Osteocyte (in vitro differentiated cells): ENCODE data around the gene HAGHL. TPM values are rescaled to one million over a fixed set of nuclear protein-coding genes. Genes with fewer than 3 reads are reported as not detected.
"Not testable (repeated sequence)": the region's sequence is repeated elsewhere in the genome, so short reads cannot be mapped to it uniquely, and the experiment has no call there.

Source experiments
- DNase-seq: peaks from one replicate; pipeline ENCODE4 v3.0.0; 2021; ENCODE audit warnings: mixed read lengths; ENCODE audit not compliant: unreplicated experiment; ENCODE audit errors: extremely low spot score
- H3K27ac Mint-ChIP-seq: one replicate; pipeline ENCODE4 v1.8.0; 2021; ENCODE audit warnings: mild to moderate bottlenecking, mixed read lengths; ENCODE audit not compliant: unreplicated experiment
- H3K27me3 Mint-ChIP-seq: one replicate; pipeline ENCODE4 v1.8.0; 2021; ENCODE audit warnings: mixed read lengths; ENCODE audit not compliant: unreplicated experiment
- H3K36me3 Mint-ChIP-seq: one replicate; pipeline ENCODE4 v1.8.0; 2021; ENCODE audit warnings: mixed read lengths; ENCODE audit not compliant: unreplicated experiment
- H3K4me1 Mint-ChIP-seq: one replicate; pipeline ENCODE4 v1.8.0; 2021; ENCODE audit warnings: mixed read lengths; ENCODE audit not compliant: unreplicated experiment
- H3K4me3 Mint-ChIP-seq: one replicate; pipeline ENCODE4 v1.8.0; 2021; ENCODE audit warnings: mild to moderate bottlenecking, moderate library complexity, mixed read lengths; ENCODE audit not compliant: unreplicated experiment
- H3K9me3 Mint-ChIP-seq: one replicate; pipeline ENCODE4 v1.8.0; 2021; ENCODE audit warnings: mixed read lengths; ENCODE audit not compliant: unreplicated experiment
- total RNA-seq: library from RNA; stranded (reverse); gene quantifications from 2 replicates; pipeline ENCODE4 v1.2.1, GENCODE V29; 2021
- TF ChIP-seq, protein P1 (sequence below): fragments of 200-600 bp; sonication (generic); IDR thresholded peaks from 2 replicates; pipeline ENCODE4 v1.5.0; 2021; ENCODE audit warnings: antibody characterized with exemption, mild to moderate bottlenecking, moderate library complexity

HAGHL gene
- total RNA-seq, 1 donor from 2014 or later, result 17.3 TPM

DNA sequence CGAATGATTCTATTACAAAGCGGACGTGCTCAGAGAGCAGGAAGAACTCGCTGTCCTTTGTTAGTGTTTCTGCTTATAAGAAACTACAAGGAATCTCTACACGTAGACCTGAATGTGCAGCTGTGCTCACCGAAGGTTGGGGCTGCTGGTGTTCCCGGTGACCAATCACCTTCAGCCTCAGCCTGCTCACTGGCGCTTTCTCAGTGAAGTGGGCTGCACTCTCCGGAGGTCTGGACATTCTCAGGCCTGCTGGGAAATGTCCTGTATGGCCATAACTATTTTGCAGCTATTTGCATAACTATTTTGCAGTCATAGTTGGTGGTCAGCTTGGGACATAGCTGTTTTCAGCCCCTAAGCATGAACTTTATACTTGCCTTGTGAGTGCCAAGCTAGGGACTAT is 23.6 kb downstream of the HAGHL start:
- Mint-ChIP-seq H3K9me3 (no peaks in the 10 kb centered on the region), H3K27ac (no peak overlapping the region), H3K4me1 (peaks cover 2% of the 10 kb centered on the region), H3K36me3 (no peaks in the 10 kb centered on the region), H3K4me3 (no peak overlapping the region), H3K27me3 (peaks cover 8% of the 10 kb centered on the region)
- TF ChIP-seq, protein P1, sequence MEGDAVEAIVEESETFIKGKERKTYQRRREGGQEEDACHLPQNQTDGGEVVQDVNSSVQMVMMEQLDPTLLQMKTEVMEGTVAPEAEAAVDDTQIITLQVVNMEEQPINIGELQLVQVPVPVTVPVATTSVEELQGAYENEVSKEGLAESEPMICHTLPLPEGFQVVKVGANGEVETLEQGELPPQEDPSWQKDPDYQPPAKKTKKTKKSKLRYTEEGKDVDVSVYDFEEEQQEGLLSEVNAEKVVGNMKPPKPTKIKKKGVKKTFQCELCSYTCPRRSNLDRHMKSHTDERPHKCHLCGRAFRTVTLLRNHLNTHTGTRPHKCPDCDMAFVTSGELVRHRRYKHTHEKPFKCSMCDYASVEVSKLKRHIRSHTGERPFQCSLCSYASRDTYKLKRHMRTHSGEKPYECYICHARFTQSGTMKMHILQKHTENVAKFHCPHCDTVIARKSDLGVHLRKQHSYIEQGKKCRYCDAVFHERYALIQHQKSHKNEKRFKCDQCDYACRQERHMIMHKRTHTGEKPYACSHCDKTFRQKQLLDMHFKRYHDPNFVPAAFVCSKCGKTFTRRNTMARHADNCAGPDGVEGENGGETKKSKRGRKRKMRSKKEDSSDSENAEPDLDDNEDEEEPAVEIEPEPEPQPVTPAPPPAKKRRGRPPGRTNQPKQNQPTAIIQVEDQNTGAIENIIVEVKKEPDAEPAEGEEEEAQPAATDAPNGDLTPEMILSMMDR, result no peak
- no peak for DNase-seq

DNA sequence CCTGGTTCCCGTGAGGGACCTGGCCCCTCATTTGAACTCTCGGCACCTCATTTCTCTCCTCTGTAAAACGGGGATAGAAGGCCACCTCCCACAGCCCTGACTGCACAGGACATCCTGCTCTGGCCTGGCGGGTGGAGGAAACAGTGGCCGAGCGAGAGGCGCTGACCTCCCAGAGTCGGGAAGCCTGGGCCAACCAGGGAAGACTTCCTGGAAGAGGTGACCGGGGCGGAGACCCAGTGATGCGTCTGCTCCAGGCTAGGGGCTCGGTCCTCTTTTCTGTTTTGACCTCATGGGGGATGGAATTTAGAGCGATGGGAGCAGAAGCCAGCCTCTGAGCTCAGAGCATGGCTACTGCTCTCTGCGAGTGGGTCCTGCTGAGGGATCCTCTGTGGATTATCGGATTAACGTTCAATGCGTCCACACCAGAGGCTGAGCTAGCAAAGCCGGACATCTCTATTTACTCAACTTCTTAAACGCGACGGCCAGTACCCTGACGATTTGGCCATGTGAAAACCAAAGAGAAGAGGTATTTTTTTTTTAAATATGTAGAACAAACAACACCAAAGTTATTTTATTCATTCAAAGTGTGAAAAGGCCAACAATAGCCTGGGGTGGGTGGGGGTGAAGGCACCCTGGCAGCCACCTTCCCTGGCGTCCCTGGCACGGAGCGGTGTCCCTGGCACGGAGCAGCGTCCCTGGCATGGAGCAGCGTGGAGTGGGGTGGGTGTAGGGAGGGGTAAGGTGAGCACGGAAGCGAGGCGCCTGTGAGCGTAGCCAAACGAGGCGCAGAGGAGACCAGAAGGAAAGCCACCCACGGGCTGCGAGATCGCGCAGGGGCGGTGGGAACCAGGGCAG is 24.5 kb downstream of the HAGHL start:
- DNase-seq, result no peak
- Mint-ChIP-seq H3K27me3 (peaks cover 8% of the 10 kb centered on the region), H3K27ac (no peak overlapping the region), H3K36me3 (no peaks in the 10 kb centered on the region), H3K4me3 (no peak overlapping the region), H3K9me3 (peaks cover 1% of the 10 kb centered on the region), H3K4me1 (peaks cover 2% of the 10 kb centered on the region)
- TF ChIP-seq, protein P1, result no peak

DNA sequence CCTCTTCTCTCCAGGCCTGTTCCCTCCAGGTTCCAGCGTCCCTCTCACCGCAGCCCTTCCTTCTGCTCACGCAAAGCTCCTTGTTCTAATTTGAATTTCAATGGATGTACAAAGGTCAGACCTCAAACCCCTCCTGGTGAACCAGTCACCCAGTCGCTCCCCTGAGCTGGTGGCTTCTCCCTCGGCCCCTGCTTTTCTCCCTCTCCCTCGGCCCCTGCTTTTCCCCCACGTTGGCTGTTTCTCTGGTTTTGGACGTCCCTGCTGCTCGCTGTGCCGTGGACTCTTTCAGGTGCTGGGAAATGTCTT is 25.1 kb downstream of the HAGHL start:
- Mint-ChIP-seq H3K4me1 (peaks cover 2% of the 10 kb centered on the region), H3K27ac (no peak overlapping the region), H3K4me3 (no peak overlapping the region), H3K36me3 (no peaks in the 10 kb centered on the region), H3K9me3 (peaks cover 4% of the 10 kb centered on the region), H3K27me3 (peaks cover 8% of the 10 kb centered on the region)
- DNase-seq, result no peak
- TF ChIP-seq, protein P1, result no peak

DNA sequence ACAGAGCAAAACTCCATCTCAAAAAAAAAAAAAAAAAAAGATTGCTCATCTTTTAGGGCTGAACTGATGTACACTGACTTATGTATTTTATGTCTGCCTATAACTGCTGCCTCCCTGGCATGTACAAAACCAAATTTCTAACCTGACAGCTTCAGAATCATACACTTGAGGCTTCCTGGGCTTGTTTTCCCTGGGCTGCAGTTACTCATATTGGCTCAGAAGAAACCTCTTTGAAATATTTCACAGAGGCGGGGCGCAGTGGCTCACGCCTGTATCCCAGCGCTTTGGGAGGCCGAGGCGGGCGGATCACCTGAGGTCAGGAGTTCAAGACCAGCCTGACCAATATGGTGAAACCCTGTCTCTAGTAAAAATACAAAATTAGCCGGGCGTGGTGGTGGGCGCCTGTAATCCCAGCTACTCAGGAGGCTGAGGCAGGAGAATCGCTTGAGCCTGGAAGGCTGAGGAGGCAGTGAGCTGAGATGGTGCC is 27.3 kb downstream of the HAGHL start:
- H3K36me3 Mint-ChIP-seq, H3K27me3 Mint-ChIP-seq, DNase-seq, H3K4me3 Mint-ChIP-seq, H3K4me1 Mint-ChIP-seq, H3K27ac Mint-ChIP-seq, H3K9me3 Mint-ChIP-seq: not testable (repeated sequence)

DNA sequence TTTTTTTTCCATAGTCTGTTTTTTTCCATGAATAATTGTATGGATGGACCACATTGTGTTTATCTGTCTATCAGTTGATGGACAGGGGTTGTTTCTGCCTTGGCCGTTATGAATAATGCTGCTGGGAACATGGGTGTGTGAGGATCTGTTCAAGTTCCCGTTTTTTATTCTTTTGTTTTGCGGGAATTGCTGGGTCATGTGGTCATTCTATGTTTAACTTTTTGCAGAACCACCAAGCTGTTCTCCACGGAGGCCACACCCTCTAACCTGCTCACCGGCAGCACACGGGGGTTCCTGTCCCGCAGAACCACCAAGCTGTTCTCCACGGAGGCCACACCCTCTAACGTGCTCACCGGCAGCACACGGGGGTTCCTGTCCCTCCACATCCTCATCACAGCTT is 27.8 kb downstream of the HAGHL start:
- no peak for DNase-seq
- Mint-ChIP-seq H3K4me1 (peaks cover under 1% of the 10 kb centered on the region), H3K9me3 (peaks cover 4% of the 10 kb centered on the region), H3K27me3 (peaks cover 8% of the 10 kb centered on the region), H3K27ac (no peak overlapping the region), H3K36me3 (no peaks in the 10 kb centered on the region), H3K4me3 (no peak overlapping the region)
- TF ChIP-seq, protein P1, result no peak
